ENCODE measurements around the gene AK5.

The AK5 gene

DNA sequence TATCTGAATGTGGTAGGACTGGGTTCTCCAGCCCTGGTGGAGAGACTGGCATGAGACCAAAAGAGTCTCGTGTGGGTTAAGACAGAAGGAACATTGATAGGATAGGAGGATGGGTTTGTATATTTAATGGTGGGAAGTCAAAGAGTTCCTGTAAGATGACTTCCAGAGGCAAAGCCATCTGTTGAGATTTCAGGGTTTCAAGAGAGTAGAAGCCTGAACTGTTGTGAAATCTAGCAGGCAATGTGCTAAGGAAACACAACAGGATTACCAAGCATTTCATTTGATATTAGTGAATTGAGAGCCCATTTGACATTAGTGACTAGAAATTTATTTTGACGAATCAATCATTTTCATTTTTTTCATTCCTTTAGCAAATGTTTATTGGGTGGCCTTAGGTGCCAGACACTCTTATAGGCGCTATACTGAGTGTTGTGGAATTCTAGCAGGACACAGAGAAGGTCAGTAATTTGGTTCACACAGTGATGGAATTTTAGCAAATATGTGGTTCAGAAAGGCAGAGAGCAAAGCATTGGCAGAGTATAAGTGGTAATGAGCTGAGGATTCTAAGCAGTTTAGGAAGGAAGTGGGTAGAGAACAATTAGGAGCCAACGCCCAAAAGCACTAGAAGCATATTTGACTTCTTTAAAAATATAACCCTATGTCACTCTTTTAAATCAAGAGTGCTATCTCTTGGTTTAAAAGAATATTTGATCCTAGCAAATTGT lies 149.3 kb downstream of the AK5 start:
- DNase-seq (ENCODE audit: insufficient read length, low spot score): no peak
- no peak for FAIRE-seq

DNA sequence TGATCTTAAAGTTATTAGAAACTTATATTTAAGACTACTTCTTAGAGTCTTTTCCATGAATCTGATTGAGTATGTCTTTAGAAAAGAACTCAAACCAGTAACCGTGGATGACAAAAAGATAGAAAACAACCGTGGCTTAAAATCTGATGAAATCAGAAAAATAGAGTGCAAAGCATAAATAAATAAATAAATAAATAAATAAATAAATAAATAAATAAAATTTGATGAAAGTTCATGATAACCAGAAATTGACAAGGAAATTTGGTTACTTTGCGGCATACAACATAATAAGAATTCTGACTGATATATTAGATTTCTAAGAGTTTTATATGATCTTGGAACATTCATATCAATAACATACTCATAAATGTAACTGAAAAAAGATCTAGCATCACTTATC lies 152.1 kb downstream of the AK5 start:
- no peak for DNase-seq (ENCODE audit: insufficient read length, low spot score)
- no peak for FAIRE-seq

DNA sequence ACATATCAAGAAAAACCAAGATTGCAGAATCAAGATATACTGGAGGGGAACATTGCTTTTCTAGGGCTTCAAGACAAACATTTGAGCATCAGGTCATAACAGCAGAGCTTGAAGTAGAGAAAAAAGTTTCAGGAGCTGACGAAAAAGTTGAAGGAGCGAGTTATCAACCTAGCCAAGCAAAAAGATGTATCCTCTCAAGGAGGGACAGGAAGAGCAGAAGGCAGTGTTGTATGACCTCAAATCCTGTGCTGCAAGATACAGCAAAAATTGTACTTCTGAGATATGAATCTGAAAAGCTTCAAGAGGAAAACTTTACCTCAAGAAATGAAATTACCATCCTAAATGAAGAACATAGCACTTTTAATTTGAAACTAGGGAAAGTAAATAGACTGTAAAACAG lies 153.1 kb downstream of the AK5 start:
- FAIRE-seq (no peak), DNase-seq (ENCODE audit: insufficient read length, low spot score) (no peak)

DNA sequence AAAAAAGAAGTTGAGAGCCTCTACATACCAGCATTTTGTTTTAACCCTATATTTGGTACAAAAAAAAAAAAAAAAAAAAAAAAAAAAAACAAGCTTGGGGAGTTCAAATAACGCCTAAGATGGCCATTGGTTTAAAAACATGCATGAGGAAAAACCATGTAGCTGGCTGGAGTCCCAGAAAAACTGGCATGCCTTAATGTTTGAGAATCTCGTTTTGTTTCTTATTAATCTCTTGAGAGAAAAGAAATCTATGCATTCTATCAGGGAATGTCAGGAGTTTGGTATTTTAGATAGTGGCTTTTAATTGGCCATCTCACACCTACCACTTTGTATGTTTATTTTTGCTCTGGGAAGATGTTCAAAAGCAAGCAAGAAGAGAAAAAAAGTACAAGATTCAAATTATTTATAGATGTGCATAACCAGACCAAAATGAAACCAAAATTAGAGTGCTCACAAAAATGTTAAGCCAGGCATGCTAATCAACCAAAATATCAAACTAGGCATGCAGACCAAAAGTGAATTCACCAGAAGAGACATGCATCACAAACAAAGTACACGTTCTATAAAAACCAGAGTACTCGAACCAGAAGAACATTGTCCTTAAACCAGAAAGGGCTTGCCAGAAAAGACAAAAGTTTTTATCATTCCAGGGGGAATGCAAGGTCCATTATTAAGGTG lies 156.6 kb downstream of the AK5 start:
- DNase-seq (ENCODE audit: insufficient read length, low spot score) (no peak), FAIRE-seq (no peak)

DNA sequence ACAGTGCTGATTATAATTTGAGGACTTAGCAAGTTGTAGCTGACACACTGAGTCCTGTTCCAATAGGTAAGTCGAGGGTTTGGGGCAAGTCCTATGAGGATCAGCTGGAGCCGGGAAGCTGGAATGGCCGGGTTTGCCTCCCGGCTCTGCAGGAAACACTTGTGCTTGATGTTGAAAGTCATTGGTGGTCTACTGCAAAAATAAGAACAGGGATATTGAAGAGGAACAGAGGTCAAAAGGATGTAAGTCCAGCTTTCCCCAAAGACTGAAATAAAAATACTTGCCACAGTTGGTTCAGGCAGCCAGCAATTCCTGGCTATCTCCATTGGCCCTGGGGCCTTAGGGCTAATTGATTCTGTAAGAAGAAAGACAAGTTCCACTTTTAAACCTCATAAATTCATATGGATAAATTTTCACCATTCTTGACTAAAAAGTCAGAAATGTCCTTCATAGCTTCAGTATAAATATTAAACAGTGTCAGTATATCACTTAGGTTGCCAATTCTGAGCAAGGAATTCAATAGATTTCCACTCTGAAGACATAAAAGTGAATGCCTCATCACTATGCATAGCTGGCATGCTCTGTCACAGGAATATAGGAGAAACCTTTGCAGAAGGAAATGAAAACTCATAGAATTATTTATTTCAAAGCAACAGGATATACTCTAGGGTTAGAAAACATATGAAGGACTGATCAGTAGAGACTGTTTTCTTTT lies 165.2 kb downstream of the AK5 start:
- no peak for DNase-seq (ENCODE audit: insufficient read length, low spot score)

DNA sequence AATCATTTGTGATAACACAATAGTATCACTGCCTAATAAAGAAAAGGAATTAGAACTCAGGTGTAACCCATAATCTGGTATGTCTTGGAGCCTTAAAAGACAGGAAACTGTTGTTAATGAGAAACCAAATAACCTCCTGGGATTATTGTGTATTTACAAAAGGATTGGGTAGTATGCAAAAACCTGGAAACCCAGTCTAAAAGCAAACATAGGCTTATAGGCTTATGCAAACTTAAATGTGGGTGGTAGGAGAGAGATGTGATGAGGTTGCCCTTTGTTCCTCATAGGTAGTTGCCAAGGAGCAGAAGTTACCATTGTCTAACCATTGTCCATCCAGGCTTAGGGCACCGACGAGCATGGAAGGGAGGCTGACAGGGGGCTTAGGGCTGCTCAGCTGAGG lies 165.8 kb downstream of the AK5 start:
- DNase-seq (ENCODE audit: insufficient read length, low spot score): no peak
- FAIRE-seq: no peak

More for the DNA sequence above, 165.2 kb downstream of the AK5 start:
- FAIRE-seq: no peak

DNA sequence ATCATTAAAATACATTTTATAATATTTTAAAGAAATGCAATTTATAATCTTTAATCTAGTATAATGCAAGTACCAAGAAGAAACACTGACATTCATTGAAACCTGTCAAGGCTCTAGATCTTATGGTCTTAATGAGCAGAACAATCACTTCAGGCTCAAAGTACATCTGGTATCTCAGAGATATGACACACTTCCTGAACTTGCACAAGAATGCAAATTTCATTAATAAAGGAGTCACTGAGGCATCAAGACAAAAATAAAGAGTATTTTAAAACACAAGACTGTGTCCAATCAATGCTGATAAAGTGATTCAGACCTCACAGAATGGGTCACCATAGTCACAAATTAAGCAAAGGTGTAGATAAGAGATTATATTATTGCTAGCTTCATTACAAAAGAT lies 178.1 kb downstream of the AK5 start:
- FAIRE-seq: no peak
- DNase-seq (ENCODE audit: insufficient read length, low spot score): no peak

DNA sequence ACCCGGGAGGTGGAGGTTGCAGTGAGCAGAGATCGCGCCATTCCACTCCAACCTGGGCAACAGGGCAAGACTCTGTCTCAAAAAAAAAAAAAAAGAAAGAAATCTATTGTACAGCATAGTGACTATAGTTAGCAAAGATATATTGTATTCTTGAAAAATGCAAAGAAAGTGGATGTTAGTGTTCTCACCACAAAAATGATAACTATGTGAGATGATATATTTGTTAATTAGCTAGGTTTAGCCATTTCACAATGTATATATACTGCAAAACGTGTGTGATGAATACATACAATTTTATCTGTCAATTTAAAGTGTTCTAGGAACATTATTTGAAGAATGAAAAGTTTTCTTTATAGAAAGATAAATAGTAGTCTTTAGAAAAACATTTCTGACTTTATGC lies 179.9 kb downstream of the AK5 start:
- no peak for FAIRE-seq
- no peak for DNase-seq (ENCODE audit: insufficient read length, low spot score)

DNA sequence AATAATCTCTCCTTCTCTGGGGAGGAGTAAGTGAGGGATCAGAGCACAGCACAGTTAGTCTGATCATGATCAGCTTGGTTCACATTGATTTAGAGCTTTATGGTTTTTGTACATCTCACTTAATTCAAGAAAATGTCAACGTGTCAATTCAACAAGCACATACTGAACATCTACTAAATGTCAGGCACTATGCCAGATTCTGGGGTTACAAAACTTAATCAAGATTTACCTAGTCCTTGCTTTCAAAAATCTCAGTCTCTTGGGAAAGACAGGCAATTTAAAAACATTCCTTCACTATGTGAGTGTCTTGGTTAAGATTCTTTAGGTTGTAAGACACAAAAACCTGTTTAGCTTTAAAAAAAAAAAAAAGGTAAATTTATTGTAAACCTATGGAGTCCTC lies 181.4 kb downstream of the AK5 start:
- FAIRE-seq (no peak), DNase-seq (ENCODE audit: insufficient read length, low spot score) (no peak)

DNA sequence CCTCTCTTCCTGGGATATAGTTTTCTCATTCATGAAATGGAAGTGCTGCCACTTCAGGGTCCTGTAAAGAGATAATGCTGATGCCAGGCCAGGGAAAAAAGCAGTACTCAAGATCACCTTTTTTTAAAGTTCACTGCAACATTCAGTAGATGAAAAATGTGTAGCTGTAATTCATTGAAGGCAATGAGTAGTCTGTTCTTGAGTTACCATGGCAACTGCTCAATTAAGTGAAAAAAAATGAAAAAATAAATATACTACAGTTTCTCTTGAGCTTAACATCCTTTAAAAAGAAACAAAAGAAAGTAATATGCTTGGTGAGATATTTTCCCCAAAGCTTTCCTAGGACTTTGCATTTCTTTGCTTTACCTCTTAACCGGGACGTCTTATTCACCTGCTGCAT lies 183.3 kb downstream of the AK5 start:
- DNase-seq (ENCODE audit: insufficient read length, low spot score) (no peak), FAIRE-seq (no peak)

DNA sequence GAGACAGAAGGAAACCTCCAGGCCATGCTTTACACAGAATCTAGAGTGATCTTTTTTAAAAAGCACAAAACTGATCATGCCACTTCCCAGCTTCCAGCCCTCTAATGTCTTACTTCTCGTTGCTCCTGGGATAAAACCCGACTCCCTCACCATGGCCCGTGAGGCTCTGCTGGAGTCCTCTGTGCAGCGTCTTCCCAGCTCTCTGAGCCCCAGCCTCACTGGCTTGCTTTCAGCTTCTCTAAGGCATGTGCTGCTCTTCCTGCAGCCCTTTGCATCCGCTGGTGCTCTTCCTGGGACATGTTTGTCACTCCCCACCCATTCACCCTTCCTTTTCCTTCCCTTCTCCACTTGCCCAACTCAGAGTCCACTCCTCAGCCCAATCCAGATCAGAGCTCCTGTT lies 184.1 kb downstream of the AK5 start:
- no peak for DNase-seq (ENCODE audit: insufficient read length, low spot score)
- FAIRE-seq: no peak

DNA sequence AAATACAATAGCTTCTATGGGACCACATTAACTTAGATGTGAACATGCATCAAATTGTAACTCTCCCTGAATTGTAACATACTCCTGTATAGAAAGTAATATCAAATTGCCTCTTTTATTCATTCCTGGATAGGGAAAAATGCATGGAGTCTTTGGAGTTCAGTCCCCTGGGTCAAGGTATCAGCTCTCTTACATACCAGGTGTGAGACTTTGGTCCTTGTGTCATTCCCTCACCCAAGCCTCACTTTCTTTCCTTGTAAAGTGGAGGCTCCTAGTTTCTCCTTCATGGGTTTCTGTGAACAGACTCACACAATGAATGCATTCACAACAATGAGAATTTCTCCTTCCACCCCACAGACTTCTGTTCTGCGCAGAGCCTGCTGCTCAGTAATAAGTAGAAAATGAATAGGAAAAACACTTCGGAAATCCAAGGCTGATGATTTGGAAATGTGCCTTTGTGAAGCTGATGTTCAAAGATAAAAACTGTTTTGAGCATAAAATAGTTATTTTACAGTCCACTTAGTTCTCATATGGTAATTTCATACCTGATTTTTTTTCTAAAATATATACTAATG lies 185.3 kb downstream of the AK5 start:
- no peak for FAIRE-seq
- no peak for DNase-seq (ENCODE audit: insufficient read length, low spot score)

DNA sequence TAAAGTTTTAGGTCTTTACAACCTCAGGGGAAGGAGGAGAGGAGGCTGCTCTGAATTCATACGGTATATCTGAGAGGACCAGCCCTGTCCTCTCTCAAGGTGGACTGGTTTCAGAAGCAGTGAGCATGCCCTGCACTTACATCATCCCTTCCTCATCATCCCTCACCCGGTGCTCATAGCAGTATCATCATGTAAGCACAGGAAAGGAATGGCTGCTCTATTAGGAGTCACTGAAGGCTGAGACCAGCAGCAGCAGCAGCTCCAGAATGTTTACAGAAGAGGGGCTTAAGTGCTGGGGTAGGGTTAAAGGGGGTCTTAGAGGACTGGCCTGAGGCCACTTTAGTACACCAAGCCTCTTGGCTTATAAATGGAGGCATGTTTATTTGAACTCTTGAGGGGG lies 185.9 kb downstream of the AK5 start:
- no peak for DNase-seq (ENCODE audit: insufficient read length, low spot score)
- FAIRE-seq: no peak

DNA sequence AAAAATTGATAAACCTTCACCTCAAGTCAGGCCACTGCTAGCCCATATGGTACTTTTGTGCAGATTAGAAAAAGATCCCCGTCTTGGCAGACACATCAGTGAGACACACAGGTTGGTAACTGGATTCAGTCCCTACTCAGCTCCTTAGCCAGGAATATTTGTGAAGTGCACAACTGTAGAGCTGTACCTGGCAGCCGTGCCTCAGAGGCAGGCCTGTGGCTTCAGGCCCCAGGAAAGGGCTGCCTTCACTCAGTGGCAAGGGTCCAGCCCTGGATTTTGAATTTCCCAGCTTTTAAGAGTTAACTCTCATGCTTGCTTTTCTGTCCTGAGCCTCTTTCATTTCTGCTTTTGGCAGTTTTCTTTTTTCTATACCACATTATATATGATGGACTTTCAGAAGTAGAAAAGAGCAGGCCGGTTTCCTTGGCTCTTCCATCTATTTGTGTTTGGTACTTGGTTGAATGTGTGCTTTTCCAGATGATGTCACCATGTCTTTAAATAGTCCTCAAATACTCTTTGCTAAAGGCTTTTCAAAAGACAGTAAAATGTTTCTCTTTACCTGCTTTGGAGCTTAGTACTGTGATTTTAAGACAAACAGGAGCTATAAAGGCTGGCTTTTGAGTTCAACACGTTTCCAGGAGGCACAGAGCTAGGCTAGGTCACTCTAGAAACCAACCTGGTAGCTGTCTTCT lies 186.6 kb downstream of the AK5 start:
- FAIRE-seq: no peak
- DNase-seq (ENCODE audit: insufficient read length, low spot score): no peak

DNA sequence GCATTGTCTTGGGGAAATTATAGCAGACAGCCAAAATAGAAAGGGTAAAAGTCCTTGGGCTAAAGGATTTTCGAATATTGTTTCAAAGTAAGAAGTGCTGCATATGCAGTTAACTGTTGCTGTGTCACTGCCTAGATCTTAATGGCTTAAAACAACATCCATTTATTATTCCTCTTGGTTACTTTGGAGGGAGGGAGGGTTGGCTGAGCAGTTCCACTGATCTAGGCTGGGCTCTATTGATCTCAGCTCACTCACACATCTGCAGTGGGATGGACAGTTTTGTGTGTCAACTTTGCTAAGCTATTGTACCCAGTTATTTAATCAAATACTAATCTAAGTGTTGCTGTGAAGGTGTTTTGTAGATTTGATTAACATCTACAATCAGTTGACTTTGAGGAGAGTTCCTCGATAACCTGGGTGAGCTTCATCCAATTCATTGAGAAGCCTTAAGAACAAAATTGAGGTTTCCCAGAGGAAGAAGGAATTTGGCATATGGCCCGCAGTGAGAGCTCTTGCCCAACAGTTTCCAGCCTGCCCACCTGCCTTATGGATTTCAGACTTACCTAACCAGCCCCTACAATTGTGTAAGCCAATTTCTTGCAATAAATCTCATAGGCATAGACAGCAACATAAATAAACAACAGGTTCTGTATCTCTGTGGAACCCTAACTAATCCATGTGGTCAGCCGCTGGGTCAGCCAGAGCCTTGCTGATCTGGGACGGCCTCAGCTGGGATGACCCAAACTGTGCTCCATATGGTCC lies 187.3 kb downstream of the AK5 start:
- FAIRE-seq: no peak

DNA sequence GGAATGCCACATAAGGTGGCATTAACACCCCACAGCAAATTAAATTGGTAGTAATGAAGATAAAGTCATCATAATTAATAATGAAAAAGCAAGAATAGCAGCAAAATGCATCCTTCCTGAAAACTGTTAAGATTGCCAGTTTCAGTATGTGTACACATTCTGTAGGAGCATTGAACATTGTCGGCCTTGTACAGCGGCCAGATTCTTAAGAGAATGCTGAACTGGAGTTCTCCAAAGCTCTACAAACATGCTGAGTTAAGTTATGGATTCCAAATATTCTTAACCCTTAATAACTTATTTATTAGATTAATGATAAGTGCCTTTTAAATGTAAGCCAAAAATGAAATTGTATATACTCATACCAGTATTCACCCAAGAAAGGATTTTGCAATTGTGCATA lies 189.9 kb downstream of the AK5 start:
- no peak for DNase-seq (ENCODE audit: insufficient read length, low spot score)
- FAIRE-seq: no peak

More for the DNA sequence above, 187.3 kb downstream of the AK5 start:
- no peak for DNase-seq (ENCODE audit: insufficient read length, low spot score)

DNA sequence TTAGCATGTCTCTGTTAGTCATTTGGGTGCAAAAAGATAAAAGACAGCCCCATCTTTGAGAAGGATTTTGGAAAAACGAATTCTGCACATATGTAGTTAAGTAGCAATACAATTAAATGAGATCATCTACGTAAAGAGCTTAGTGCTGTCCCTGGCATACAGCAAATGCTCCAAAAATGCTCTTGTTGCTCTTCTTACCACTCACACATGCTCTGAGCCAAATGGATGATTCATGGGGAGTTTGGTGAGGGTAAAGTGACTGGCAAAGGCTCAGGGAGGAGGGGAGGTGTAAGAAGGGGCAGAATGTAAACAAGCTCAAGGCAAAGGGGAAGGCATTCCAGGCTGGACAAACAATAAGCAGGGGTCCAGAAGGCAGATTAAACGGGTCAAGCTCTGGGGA lies 191.9 kb downstream of the AK5 start:
- FAIRE-seq: no peak
- no peak for DNase-seq (ENCODE audit: insufficient read length, low spot score)

DNA sequence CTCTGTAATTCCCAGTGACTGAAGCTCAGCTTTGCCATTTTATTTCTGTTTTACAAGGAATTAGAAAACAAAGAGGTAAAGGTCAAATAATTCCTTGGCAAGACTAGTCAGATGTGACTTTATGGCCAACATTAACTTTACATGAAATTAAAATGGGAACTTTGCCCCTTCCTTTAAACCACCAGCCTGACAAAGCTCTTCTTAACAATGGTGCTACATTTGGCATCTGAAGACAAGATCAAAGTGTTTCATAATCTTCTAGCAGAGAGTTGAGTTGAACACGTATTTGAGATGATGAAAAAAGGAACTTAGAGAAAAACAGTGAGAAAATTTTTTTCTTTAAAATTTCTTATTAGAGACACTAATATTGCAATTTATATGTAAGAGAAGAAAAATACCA lies 193.8 kb downstream of the AK5 start:
- no peak for DNase-seq (ENCODE audit: insufficient read length, low spot score)
- FAIRE-seq: no peak

DNA sequence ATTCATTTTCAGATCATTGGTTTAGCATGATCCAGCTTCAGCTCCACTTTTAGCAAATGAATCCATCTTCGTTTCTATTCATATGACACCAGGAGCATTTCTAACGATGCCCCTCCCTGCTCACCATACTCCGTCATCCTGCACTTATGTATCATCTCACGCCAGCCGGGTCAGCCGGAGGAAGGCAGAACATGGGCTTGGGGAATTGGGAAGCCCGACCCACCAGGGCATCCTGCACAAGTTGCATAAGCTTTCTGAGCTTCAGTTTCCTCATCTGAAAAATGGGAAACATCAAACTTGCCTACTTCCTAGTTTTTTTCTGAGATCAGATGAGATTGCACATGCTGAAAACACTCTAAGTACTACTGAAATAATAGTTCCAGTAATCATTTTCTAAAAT lies 194.7 kb downstream of the AK5 start:
- DNase-seq (ENCODE audit: insufficient read length, low spot score) (no peak), FAIRE-seq (no peak)

DNA sequence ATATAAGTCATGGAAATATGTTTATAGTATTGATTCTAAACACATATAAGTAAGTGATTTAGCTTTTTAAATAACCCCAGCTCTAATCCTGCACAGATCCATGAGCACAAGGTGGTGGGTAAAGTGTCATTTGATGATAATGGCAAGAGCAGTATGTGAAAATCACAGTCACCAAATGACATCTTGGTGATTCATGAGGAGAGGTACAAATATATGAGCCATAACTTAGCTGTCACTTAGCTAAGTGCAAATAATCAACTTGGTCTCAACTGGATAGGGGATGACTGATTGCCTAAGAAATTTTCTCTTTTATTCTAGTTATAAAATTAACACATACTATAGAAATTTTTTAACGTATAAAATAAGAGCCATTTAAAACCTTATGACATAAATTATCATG lies 202.5 kb downstream of the AK5 start:
- DNase-seq (ENCODE audit: insufficient read length, low spot score) (no peak), FAIRE-seq (no peak)
